ENCODE results near the gene PCDHA4. TPM values are rescaled to one million over a fixed set of nuclear protein-coding genes. Genes with fewer than 3 reads are reported as not detected.
"Not testable (repeated sequence)": the region's sequence is repeated elsewhere in the genome, so short reads cannot be mapped to it uniquely, and the experiment has no call there.

Gene PCDHA4
- total RNA-seq, 1 experiment from 2014 or later = not detected

DNA sequence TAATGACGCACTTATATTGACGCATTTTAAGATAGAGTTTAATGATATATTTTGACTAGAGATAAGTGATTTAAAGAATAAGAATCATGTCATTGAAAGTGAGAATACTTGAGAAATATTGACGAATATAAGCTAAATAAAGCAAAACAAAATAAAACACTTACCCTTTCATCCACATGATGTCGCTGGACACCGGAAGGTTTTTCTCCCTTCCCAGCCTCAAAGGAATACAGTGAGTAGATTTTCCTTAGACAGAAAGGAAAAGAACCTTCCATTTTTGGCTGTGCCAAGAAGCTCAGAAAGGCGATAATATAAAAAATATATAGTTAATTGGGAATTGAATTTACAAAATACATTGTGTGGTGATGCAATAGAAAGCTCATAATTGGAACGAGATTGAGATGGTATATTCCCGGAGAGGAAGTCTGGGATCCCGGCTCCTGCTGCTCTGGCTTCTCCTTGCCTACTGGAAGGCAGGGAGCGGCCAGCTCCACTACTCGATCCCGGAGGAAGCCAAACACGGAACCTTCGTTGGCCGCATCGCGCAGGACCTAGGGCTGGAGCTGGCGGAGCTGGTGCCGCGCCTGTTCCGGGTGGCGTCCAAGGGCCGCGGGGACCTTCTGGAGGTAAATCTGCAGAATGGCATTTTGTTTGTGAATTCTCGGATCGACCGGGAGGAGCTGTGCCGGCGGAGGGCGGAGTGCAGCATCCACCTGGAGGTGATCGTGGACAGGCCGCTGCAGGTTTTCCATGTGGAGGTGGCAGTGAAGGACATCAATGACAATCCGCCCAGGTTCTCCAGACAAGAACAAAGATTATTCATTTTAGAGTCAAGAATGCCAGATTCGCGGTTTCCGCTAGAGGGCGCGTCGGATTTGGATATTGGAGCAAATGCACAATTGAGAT, 14.8 kb downstream of the PCDHA4 start, which contains the start of gene PCDHA5:
Gene PCDHA5, plus strand, starts transcription at position 239 of the 906 bp plus-strand sequence.
- no peak for DNase-seq (ENCODE audit: low spot score)

DNA sequence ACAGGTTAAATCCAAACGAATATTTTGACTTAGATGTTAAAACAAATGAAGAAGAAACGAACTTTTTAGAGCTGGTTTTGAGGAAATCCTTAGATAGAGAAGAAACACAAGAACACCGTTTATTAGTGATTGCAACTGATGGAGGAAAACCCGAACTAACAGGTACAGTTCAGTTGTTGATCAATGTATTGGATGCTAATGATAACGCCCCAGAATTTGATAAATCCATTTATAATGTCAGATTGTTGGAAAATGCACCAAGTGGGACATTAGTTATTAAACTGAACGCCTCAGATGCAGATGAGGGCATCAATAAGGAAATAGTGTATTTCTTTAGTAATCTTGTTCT, 15.4 kb downstream of the PCDHA4 start:
- DNase-seq (ENCODE audit: low spot score) = no peak

DNA sequence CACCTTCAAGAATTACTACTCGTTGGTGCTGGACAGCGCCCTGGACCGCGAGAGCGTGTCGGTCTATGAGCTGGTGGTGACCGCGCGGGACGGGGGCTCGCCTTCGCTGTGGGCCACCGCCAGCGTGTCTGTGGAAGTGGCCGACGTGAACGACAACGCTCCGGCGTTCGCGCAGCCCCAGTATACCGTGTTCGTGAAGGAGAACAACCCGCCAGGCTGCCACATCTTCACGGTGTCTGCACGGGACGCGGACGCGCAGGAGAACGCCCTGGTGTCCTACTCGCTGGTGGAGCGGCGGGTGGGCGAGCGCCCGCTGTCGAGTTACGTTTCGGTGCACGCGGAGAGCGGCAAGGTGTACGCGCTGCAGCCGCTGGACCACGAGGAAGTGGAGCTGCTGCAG, 16.1 kb downstream of the PCDHA4 start:
- DNase-seq (ENCODE audit: low spot score) = not testable (repeated sequence)

DNA sequence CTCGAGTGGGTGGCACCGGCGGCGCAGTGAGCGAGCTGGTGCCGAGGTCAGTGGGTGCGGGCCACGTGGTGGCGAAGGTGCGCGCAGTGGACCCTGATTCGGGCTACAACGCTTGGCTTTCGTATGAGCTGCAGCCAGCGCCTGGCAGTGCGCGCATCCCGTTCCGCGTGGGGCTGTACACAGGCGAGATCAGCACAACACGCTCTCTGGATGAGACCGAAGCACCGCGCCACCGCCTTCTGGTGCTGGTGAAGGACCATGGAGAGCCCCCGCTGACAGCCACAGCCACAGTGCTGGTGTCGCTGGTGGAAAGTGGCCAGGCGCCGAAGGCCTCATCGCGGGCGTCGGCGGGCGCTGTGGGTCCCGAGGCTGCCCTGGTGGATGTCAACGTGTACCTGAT, 16.6 kb downstream of the PCDHA4 start:
- DNase-seq (ENCODE audit: low spot score) = no peak

DNA sequence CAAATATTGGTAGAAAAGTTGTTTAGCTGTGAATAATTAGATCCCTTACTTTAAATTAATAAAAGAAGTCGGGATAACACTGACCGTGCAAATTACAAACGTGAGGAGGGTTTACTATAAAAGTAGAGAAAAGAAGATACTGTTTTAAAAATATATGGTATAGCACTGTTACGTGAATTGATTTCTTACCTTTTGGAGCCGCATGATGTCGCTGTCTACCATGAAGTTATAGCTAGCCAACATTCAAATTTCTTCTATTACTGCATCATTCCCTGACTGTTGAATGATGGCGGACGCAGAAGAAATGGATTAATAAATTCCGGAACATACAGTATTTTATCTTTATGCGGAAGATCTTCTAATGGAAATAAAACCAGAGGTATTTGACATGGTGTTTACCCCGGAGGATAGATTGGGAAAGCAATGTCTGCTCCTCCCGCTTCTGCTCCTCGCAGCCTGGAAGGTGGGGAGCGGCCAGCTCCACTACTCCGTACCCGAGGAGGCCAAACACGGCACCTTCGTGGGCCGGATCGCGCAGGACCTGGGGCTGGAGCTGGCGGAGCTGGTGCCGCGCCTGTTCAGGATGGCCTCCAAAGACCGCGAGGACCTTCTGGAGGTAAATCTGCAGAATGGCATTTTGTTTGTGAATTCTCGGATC, 21.0 kb downstream of the PCDHA4 start, which contains the start of gene PCDHA6:
Gene PCDHA6, plus strand, starts transcription at position 257 of the 658 bp plus-strand sequence. Its CDS starts 132 bp downstream, at position 389.
- no peak for DNase-seq (ENCODE audit: low spot score)

DNA sequence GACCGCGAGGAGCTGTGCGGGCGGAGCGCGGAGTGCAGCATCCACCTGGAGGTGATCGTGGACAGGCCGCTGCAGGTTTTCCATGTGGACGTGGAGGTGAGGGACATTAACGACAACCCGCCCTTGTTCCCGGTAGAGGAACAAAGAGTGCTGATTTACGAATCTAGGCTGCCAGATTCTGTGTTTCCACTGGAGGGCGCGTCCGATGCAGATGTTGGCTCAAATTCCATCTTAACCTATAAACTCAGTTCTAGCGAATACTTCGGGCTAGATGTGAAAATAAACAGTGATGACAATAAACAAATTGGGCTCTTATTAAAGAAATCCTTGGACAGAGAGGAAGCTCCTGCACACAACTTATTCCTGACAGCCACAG, 21.5 kb downstream of the PCDHA4 start:
- DNase-seq (ENCODE audit: low spot score) = no peak

DNA sequence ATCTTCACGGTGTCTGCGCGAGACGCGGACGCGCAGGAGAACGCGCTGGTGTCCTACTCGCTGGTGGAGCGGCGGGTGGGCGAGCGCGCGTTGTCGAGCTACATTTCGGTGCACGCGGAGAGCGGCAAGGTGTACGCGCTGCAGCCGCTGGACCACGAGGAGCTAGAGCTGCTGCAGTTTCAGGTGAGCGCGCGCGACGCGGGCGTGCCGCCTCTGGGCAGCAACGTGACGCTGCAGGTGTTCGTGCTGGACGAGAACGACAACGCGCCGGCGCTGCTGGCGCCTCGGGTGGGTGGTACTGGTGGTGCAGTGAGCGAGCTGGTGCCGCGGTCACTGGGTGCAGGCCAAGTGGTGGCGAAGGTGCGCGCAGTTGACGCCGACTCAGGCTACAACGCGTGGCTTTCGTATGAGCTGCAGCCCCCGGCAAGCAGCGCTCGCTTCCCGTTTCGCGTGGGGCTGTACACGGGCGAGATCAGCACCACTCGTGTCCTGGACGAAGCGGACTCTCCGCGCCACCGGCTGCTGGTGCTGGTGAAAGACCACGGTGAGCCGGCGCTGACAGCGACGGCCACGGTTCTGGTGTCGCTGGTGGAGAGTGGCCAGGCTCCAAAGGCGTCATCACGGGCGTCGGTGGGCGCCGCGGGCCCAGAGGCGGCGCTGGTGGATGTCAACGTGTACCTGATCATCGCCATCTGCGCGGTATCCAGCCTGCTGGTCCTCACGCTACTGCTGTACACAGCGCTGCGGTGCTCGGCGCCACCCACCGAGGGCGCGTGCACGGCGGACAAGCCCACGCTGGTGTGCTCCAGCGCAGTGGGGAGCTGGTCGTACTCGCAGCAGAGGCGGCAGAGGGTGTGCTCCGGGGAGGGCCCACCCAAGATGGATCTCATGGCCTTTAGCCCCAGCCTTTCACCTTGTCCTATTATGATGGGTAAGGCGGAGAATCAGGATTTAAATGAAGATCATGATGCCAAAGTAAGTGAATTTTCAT, 22.9 kb downstream of the PCDHA4 start:
- not testable (repeated sequence) for DNase-seq (ENCODE audit: low spot score)

DNA sequence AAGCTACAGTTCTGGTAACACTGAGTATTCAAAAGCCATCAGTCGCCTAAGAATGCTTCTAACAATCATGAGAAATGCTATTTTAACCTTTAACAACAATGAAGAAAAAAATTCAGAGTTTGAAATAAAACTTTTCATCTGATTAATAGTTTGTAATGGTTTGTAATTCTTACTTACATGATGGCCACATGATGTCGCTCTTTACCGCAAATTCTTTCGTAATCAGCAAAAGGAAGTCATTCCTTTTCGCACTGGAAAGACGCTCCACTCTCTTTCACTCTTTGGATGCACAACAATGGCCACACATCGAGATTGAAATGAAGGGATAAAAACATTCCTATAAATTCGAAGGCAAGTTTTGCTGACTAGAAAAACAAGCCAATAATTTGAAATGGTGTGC, 27.1 kb downstream of the PCDHA4 start, which contains the start of gene PCDHA7:
Gene PCDHA7, plus strand, starts transcription at position 277 of the 400 bp plus-strand sequence. Its CDS starts 115 bp downstream, at position 392.
- DNase-seq (ENCODE audit: low spot score) = no peak

DNA sequence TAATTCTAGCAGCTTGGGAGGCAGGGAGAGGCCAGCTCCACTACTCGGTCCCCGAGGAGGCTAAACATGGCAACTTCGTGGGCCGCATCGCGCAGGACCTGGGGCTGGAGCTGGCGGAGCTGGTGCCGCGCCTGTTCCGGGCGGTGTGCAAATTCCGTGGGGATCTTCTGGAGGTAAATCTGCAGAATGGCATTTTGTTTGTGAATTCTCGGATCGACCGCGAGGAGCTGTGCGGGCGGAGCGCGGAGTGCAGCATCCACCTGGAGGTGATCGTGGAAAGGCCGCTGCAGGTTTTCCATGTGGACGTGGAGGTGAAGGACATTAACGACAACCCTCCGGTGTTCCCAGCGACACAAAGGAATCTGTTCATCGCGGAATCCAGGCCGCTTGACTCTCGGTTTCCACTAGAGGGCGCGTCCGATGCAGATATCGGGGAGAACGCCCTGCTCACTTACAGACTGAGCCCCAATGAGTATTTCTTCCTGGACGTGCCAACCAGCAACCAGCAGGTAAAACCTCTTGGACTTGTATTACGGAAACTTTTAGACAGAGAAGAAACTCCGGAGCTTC, 27.7 kb downstream of the PCDHA4 start:
- not testable (repeated sequence) for DNase-seq (ENCODE audit: low spot score)

DNA sequence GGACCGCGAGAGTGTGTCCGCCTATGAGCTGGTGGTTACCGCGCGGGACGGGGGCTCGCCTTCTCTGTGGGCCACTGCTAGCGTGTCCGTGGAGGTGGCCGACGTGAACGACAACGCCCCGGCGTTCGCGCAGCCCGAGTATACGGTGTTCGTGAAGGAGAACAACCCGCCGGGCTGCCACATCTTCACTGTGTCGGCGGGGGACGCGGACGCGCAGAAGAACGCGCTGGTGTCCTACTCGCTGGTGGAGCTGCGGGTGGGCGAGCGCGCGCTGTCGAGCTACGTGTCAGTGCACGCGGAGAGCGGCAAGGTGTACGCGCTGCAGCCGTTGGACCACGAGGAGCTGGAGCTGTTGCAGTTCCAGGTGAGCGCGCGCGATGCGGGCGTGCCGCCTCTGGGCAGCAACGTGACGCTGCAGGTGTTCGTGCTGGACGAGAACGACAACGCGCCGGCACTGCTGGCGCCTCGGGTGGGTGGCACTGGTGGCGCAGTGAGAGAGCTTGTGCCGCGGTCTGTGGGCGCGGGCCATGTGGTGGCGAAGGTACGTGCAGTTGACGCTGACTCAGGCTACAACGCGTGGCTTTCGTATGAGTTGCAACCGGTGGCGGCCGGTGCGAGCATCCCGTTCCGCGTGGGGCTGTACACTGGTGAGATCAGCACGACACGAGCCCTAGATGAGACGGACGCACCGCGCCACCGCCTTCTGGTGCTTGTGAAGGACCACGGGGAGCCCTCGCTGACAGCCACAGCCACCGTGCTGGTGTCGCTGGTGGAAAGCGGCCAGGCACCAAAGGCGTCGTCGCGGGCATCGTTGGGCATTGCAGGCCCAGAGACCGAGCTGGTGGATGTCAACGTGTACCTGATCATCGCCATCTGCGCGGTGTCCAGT, 29.0 kb downstream of the PCDHA4 start:
- no peak for DNase-seq (ENCODE audit: low spot score)

DNA sequence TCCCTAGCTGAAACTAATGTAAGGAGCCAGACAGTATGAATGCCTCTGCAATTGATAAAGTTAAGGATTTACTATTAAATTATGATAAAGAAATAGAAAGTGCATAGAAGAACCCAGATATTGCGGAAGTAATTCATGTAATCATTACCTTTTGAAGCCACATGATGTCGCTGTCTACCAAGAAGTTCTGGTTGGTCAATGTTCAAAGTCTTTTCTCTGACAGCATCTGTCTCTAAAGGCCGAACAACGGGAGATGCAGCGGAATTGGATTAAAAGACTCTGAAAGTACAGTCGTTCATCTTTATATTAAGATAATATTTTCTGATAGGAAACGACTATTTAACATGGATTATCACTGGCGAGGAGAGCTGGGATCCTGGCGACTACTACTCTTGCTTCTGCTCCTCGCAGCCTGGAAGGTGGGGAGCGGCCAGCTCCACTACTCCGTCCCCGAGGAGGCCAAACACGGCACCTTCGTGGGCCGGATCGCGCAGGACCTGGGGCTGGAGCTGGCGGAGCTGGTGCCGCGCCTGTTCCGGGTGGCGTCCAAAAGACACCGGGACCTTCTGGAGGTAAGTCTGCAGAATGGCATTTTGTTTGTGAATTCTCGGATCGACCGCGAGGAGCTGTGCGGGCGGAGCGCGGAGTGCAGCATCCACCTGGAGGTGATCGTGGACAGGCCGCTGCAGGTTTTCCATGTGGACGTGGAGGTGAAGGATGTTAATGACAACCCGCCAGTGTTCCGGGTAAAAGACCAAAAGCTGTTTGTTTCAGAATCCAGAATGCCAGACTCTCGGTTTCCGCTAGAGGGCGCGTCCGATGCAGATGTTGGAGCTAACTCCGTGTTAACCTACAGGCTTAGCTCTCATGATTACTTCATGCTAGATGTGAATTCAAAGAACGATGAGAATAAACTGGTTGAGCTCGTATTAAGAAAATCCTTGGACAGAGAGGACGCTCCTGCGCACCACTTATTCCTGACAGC, 34.4 kb downstream of the PCDHA4 start, which contains the start of gene PCDHA8:
Gene PCDHA8, plus strand, starts transcription at position 210 of the 985 bp plus-strand sequence. Its CDS starts 135 bp downstream, at position 345.
- DNase-seq (ENCODE audit: low spot score) = peak; percentile 25

DNA sequence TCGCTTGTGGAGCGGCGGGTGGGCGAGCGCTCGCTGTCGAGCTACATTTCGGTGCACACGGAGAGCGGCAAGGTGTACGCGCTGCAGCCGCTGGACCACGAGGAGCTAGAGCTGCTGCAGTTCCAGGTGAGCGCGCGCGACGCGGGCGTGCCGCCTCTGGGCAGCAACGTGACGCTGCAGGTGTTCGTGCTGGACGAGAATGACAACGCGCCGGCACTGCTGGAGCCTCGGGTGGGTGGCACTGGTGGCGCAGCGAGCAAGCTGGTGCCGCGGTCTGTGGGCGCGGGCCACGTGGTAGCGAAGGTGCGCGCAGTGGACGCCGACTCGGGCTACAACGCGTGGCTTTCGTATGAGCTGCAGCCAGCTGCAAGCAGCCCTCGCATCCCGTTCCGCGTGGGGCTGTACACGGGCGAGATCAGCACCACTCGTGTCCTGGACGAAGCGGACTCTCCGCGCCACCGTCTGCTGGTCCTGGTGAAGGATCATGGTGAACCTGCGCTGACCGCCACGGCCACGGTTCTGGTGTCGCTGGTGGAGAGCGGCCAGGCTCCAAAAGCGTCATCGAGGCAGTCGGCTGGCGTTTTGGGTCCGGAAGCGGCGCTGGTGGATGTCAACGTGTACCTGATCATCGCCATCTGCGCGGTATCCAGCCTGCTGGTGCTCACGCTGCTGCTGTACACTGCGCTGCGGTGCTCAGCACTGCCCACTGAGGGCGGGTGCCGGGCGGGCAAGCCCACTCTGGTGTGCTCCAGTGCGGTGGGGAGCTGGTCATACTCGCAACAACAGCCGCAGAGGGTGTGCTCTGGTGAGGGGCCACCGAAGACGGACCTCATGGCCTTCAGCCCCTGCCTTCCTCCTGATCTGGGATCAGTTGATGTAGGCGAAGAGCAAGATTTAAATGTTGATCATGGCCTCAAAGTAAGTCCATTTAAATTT, 36.2 kb downstream of the PCDHA4 start:
- no peak for DNase-seq (ENCODE audit: low spot score)

DNA sequence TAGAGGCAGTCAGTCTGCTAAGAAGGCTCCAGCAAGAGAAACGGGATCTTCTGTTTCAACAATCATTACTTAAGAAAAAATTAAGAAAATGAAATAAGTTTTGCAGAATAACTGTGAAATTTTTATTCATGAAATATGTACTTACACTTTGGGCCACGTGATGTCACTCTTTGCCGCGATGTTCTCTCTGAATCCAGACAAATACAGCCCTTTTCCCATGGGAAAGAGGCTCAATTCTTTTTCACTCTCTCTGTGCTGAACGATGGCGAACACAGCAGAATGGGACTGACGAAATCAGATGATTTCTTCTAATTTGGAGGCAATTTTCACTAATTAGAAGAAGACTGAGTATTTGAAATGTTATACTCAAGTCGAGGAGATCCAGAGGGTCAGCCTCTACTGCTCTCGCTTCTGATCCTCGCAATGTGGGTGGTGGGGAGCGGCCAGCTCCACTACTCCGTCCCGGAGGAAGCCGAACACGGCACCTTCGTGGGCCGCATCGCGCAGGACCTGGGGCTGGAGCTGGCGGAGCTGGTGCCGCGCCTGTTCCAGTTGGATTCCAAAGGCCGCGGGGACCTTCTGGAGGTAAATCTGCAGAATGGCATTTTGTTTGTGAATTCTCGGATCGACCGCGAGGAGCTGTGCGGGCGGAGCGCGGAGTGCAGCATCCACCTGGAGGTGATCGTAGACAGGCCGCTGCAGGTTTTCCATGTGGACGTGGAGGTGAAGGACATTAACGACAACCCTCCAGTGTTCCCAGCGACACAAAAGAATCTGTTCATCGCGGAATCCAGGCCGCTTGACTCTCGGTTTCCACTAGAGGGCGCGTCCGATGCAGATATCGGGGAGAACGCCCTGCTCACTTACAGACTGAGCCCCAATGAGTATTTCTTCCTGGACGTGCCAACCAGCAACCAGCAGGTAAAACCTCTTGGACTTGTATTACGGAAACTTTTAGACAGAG, 41.6 kb downstream of the PCDHA4 start, which contains the start of gene PCDHA9:
Gene PCDHA9, plus strand, starts transcription at position 244 of the 964 bp plus-strand sequence. Its CDS starts 114 bp downstream, at position 358.
- not testable (repeated sequence) for DNase-seq (ENCODE audit: low spot score)

DNA sequence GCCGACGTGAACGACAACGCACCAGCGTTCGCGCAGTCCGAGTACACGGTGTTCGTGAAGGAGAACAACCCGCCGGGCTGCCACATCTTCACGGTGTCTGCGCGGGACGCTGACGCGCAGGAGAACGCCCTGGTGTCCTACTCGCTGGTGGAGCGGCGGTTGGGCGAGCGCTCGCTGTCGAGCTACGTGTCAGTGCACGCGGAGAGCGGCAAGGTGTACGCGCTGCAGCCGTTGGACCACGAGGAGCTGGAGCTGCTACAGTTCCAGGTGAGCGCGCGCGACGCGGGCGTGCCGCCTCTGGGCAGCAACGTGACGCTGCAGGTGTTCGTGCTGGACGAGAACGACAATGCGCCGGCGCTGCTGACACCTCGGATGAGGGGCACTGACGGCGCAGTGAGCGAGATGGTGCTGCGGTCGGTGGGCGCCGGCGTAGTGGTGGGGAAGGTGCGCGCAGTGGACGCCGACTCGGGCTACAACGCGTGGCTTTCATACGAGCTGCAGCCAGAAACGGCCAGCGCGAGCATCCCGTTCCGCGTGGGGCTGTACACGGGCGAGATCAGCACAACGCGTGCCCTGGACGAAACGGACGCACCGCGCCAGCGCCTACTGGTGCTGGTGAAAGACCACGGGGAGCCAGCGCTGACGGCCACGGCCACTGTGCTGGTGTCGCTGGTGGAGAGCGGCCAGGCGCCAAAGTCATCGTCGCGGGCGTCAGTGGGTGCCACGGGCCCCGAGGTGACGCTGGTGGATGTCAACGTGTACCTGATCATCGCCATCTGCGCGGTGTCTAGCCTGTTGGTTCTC, 43.2 kb downstream of the PCDHA4 start:
- not testable (repeated sequence) for DNase-seq (ENCODE audit: low spot score)
